Thoracic aorta (tissue), 2 donors: ENCODE data around the gene RSPH1. TPM values are rescaled to one million over a fixed set of nuclear protein-coding genes. Genes with fewer than 3 reads are reported as not detected.

Experiments used
- ATAC-seq: fragments of 150-250 bp; one replicate; pipeline ENCODE4 v1.8.0; 2017; ENCODE audit warnings: low read depth; ENCODE audit not compliant: insufficient number of reproducible peaks, low FRiP score
- DNase-seq: peaks from one replicate; pipeline ENCODE4 v3.0.0-alpha.2; 2020; ENCODE audit warnings: low spot score
- H3K27ac ChIP-seq, 2 donors: fragments of 200-600 bp; sonication (generic); 1 replicate in 1 of 2; 2 replicates in 1 of 2; pipeline ENCODE4 v1.5.1; 2016; ENCODE audit warnings: mild to moderate bottlenecking in 2 of 2, moderate library complexity in 2 of 2
- H3K27me3 ChIP-seq: fragments of 200-600 bp; sonication (generic); replicated peaks from 2 replicates; pipeline ENCODE4 v1.6.0; 2016; ENCODE audit warnings: mild to moderate bottlenecking; ENCODE audit not compliant: insufficient read depth
- H3K36me3 ChIP-seq: fragments of 200-600 bp; sonication (generic); one replicate; pipeline ENCODE4 v1.5.1; 2016
- H3K4me1 ChIP-seq, 2 donors: fragments of 200-600 bp; sonication (generic); 1 replicate in 1 of 2; 2 replicates in 1 of 2; pipeline versions ENCODE4 v1.5.1 to v1.6.0; 2016; ENCODE audit warnings: low read depth in 2 of 2, mild to moderate bottlenecking in 1 of 2; ENCODE audit not compliant: control insufficient read depth in 1 of 2
- H3K4me3 ChIP-seq: fragments of 200-600 bp; sonication (generic); 2 replicates; pipeline ENCODE4 v1.5.1; 2016; ENCODE audit warnings: mild to moderate bottlenecking
- H3K9me3 ChIP-seq: fragments of 200-600 bp; sonication (generic); 2 replicates; pipeline ENCODE4 v1.5.1; 2016
- CTCF ChIP-seq: fragments of 200-600 bp; sonication (generic); IDR thresholded peaks from one replicate; pipeline ENCODE4 v1.5.1; 2019; ENCODE audit warnings: antibody characterized with exemption
- total RNA-seq, 2 donors: library from RNA; depleted of rRNA; stranded (reverse); fragments of >200 nt; gene quantifications; one replicate each; pipeline versions ENCODE4 v1.1.0 to v1.2.3, GENCODE V29; 2016

RSPH1 gene
- total RNA-seq, 2 donors from 2014 or later, result 0.27 TPM; not detected in 1

- TF ChIP-seq CTCF, result no peak
- Histone ChIP-seq H3K9me3 (peaks cover 13% of the 10 kb centered on the region), H3K4me1 (no peaks in the 10 kb centered on the region), H3K27me3 (no peaks in the 10 kb centered on the region), H3K36me3 (no peaks in the 10 kb centered on the region), H3K4me3 (no peak overlapping the region), H3K27ac (no peak overlapping the region)
- ATAC-seq (no peak), DNase-seq (no peak)
Observed at GRCh38 chr21:42435401-42435800, 60.6 kb downstream of the RSPH1 start.

- Histone ChIP-seq H3K4me1 (no peaks in the 10 kb centered on the region), H3K36me3 (no peaks in the 10 kb centered on the region), H3K27ac (no peak overlapping the region), H3K9me3 (peaks cover 13% of the 10 kb centered on the region), H3K4me3 (no peak overlapping the region), H3K27me3 (no peaks in the 10 kb centered on the region)
- DNase-seq, result no peak
- no peak for ATAC-seq
- no peak for TF ChIP-seq CTCF
Observed at GRCh38 chr21:42434884-42435283, 61.1 kb downstream of the RSPH1 start.

DNA sequence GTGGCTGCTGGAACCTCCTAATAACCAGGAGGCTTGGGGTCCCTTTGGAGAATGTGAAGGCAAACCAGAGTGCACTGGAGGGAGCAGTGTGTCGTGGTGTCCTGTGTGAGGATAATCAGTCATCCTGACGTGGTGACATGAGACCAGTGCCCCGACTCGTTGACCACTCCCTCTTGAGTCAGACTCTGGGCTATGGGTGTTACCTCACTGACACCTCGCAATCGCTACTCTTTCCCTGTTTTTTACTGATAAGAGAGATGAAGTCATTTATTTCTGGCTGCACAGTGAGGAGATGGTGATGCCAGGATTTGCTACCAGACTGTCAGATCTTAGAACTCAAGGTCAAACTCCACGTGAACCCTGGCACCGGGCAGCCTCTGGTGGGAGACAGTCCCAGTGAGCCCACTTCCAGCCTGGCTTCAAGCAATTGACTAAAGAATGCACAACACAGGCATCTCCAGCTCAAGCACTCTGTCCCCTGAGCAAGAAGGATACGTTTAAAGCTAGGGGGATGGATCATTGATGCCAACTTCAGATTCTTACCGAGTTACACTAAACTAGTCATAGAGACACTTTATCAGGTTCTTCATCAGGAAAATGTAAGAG lies 62.0 kb downstream of the RSPH1 start:
- ATAC-seq (no peak), DNase-seq (no peak)
- no peaks in the 10 kb centered on the region for H3K4me1 ChIP-seq
- no peaks in the 10 kb centered on the region for H3K27me3 ChIP-seq
- H3K4me3 ChIP-seq, result no peak overlapping the region
- H3K27ac ChIP-seq, result no peak overlapping the region
- H3K9me3 ChIP-seq, result peaks cover 13% of the 10 kb centered on the region
- H3K36me3 ChIP-seq, result no peaks in the 10 kb centered on the region
- no peak for TF ChIP-seq CTCF

DNA sequence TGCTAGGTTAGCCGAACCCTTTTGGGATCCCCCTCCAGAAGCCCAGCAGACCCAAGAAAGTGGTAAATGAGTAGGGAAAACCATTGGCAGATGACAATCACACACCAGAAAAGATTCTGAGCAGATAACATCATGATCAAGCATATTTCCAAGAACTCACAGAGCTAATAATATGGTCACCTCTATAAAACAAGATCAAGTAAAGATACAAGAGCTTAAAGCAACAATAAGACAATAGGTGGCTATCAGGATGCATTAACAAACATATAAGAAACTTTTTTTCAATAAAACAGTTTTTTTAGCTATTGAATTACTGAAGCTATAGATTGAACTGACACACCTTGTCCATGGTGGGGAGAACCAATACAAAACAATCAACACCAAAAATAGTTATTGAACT lies 63.3 kb downstream of the RSPH1 start:
- ATAC-seq (no peak), DNase-seq (no peak)
- H3K4me1 ChIP-seq, result no peaks in the 10 kb centered on the region
- H3K27me3 ChIP-seq, result no peaks in the 10 kb centered on the region
- peaks cover 13% of the 10 kb centered on the region for H3K9me3 ChIP-seq
- no peak overlapping the region for H3K27ac ChIP-seq
- H3K4me3 ChIP-seq, result no peak overlapping the region
- no peak for TF ChIP-seq CTCF
- H3K36me3 ChIP-seq, result no peaks in the 10 kb centered on the region

- H3K36me3 ChIP-seq, result no peaks in the 10 kb centered on the region
- H3K4me1 ChIP-seq, result no peaks in the 10 kb centered on the region
- H3K27ac ChIP-seq, result no peak overlapping the region
- no peak overlapping the region for H3K4me3 ChIP-seq
- DNase-seq, result no peak
- no peak for ATAC-seq
- H3K27me3 ChIP-seq, result no peaks in the 10 kb centered on the region
- peaks cover 13% of the 10 kb centered on the region for H3K9me3 ChIP-seq
- TF ChIP-seq CTCF, result no peak
Observed at GRCh38 chr21:42431196-42431595, 64.8 kb downstream of the RSPH1 start.
